Adipocyte (in vitro differentiated cells): ENCODE results near the gene VSIG4.

Experiments used
- DNase-seq: peaks from one replicate; pipeline ENCODE4 v3.0.0-alpha.2; 2015; ENCODE audit warnings: low read depth
- H3K27me3 ChIP-seq: replicated peaks from 2 replicates; pipeline ENCODE4 v1.7.0; 2013; ENCODE audit warnings: mild to moderate bottlenecking, low read length, moderate library complexity; ENCODE audit not compliant: control insufficient read depth, insufficient read depth
- H3K36me3 ChIP-seq: 2 replicates; pipeline ENCODE4 v1.7.0; 2013; ENCODE audit warnings: low read length, mild to moderate bottlenecking, moderate library complexity; ENCODE audit not compliant: control insufficient read depth, insufficient read depth, severe bottlenecking
- H3K4me1 ChIP-seq: 2 replicates; pipeline ENCODE4 v1.7.0; 2013; ENCODE audit warnings: mild to moderate bottlenecking, low read length, moderate library complexity; ENCODE audit not compliant: control insufficient read depth, insufficient read depth
- H3K4me3 ChIP-seq: 2 replicates; pipeline ENCODE4 v1.7.0; 2013; ENCODE audit warnings: mild to moderate bottlenecking, low read length, moderate library complexity
- H3K9ac ChIP-seq: 2 replicates; pipeline ENCODE4 v1.7.0; 2013; ENCODE audit warnings: mild to moderate bottlenecking, low read length, moderate library complexity
- H3K9me3 ChIP-seq: 2 replicates; pipeline ENCODE4 v1.7.0; 2013; ENCODE audit warnings: mild to moderate bottlenecking, low read length, moderate library complexity; ENCODE audit not compliant: control insufficient read depth

VSIG4 gene

DNA sequence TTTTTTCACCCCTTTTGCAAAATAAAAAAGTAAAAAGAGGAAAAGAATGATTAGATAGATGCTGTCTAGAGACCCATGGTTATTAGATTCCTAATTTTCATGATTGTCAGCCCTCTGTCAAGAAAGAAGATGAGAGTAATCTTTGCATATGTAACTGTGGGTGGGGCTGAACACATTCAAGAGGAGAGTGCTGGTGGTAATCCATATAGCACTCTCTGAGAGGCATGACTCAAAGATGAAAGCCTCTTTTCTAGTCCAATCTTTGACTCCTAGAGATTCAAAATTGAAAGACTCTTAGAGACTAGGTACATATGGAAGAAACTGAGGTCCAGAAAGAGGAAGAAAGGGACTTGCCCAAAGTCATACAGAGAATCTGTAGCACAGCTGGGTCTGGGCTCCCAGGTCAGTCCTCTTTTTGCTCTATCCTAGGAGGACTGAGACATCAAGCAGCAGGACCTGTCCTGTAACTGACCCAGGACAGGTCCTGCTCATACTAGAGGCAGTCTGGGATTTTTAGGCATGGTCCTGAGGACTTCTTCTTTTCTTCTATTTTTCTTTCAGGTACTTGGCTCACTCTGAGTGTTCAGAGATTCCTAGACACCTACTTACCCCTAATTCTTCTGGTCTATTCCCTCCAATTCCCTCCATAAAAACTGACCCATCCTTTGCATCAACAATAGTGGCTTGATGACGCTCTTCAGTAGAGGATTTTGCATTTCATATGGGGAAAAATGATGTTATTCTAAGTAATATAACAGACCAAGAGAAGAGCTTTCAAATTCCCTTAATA is 23.8 kb downstream of the VSIG4 start:
- Histone ChIP-seq H3K4me3 (no peak overlapping the region), H3K27me3 (peaks cover 58% of the 10 kb centered on the region), H3K36me3 (no peaks in the 10 kb centered on the region), H3K4me1 (no peaks in the 10 kb centered on the region), H3K9ac (no peak overlapping the region), H3K9me3 (peaks cover 4% of the 10 kb centered on the region)
- no peak for DNase-seq

DNA sequence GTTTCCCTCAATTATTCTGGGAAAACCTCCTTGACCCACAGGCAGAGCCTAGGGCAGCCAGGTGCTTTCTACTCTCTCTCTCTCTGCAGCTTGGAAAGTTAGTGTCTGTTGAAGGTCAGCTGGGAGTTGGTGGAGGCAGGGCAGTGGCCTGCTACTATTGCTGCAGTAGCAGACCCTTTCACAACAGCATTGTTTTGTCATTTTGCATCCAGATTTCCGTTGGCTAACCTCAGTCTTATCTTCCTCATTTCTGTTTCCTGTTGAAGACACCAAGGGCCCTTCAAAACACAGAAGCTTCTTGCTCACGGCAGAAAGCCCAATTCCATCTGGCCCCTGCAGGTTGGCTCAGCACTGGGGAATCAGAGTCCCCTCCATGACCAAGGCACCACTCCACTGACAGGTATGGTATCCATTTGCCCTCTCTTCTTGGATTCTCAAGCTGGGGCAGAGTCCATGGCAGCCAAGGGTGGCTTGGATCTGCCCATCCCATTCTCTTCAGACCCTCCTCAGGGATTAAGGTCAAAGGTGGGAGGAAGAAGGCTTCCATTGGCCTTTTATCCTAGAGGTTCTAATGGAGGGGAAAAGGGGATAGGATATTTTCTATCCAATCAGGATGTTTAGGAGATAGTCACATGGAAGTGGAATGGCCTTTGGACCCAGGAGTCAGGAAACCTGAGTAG is 24.6 kb downstream of the VSIG4 start:
- Histone ChIP-seq H3K9ac (no peak overlapping the region), H3K4me3 (no peak overlapping the region), H3K36me3 (no peaks in the 10 kb centered on the region), H3K4me1 (no peaks in the 10 kb centered on the region), H3K27me3 (peaks cover 53% of the 10 kb centered on the region), H3K9me3 (peaks cover 4% of the 10 kb centered on the region)
- no peak for DNase-seq

DNA sequence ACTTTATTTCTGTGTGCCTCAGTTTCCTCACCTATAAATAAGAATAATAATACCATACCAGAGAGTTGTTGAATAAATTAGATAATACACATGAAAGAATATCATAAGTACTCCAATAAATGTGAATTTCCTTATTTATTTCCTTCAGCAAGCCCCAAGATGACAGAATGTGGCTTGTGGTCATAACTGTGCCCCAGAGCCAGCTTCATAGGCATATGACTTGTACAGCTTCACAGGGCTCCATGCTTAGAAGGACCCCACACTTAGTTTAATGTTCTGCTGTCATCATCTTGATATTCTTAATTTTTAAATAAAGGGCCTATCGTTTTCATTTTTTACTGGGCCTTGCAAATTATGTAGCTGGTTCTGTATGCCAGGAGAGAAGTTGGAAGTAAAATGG is 25.3 kb downstream of the VSIG4 start:
- H3K9me3 ChIP-seq: peaks cover 4% of the 10 kb centered on the region
- no peak for DNase-seq
- H3K27me3 ChIP-seq: peaks cover 49% of the 10 kb centered on the region
- no peak overlapping the region for H3K9ac ChIP-seq
- H3K4me3 ChIP-seq: no peak overlapping the region
- H3K4me1 ChIP-seq: no peaks in the 10 kb centered on the region
- no peaks in the 10 kb centered on the region for H3K36me3 ChIP-seq

DNA sequence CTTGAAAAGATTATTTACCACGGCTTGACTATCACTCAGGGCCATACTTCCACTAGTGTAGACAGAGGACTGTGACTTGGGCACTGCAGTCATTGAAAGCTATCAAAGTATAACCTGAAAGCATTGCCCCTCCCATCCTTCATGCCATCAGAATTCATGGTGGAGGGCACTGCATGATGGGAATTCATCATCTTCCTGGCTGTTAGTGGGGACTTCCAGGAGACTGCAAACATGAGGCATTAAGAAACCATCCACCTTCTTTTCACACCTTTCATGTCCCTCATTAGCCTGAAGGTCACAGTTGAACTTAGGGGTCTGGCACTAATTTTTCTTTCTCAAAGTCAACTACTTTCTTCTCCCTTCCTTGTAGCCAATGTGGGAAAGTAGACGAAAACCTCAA is 25.8 kb downstream of the VSIG4 start:
- Histone ChIP-seq H3K36me3 (no peaks in the 10 kb centered on the region), H3K4me1 (no peaks in the 10 kb centered on the region), H3K4me3 (no peak overlapping the region), H3K9me3 (peaks cover 4% of the 10 kb centered on the region), H3K9ac (no peak overlapping the region), H3K27me3 (peaks cover 49% of the 10 kb centered on the region)
- DNase-seq: no peak

DNA sequence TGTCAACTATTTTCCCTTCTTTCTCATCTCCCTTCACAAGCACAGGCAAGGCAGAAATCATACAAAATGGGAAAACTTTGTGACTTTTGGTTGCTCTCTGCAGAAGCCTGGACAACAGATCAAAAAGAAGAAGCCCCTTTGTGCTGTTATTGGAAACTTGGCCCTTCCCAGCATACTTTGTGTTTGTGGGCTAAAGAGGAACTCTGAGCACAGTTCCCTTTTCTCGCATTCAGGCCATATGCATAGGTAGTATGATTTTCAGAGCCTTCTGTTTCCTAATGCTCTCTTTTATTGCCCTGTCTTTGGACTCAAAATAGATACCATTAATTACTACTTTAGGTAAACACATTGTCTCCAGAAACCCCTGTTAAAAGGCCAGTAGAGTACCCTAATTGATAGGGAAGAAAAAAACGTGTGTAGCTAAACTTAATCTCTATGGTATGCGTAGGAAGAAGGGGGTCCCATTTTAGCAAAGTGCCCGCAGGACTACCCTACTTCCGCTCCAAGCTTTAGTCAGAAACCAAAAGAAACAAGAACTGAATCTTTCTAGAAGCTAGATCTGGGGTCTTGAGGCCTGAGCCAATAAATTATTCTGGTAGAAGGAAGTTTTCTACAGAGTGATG is 26.6 kb downstream of the VSIG4 start:
- no peak overlapping the region for H3K9ac ChIP-seq
- DNase-seq: no peak
- H3K4me3 ChIP-seq: no peak overlapping the region
- H3K9me3 ChIP-seq: peaks cover 4% of the 10 kb centered on the region
- peaks cover 46% of the 10 kb centered on the region for H3K27me3 ChIP-seq
- H3K36me3 ChIP-seq: no peaks in the 10 kb centered on the region
- no peaks in the 10 kb centered on the region for H3K4me1 ChIP-seq

DNA sequence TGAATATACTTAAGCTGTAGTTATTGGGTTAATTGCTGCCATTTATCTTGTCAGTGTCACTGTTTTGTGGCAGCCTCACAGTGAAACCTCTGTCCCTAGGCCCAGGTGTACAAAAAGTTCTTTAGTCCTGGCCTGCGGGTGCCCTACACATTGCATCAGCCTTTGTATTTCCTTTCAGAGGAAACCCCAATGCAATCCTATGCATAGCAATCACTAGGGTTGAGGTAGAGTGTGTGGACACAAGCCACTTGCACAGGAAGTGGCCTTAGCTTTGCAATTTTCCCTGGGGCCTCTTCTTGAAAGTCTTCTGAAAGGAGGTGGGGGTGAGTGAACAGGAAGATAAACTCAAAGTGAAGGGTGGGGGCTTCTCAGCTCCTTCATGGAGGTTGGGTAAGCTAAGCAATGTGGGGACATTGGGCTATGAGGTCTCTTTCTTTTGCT is 27.8 kb downstream of the VSIG4 start:
- H3K4me3 ChIP-seq: no peak overlapping the region
- H3K9me3 ChIP-seq: peaks cover 4% of the 10 kb centered on the region
- H3K9ac ChIP-seq: no peak overlapping the region
- no peak for DNase-seq
- H3K27me3 ChIP-seq: peaks cover 37% of the 10 kb centered on the region
- no peaks in the 10 kb centered on the region for H3K4me1 ChIP-seq
- no peaks in the 10 kb centered on the region for H3K36me3 ChIP-seq

DNA sequence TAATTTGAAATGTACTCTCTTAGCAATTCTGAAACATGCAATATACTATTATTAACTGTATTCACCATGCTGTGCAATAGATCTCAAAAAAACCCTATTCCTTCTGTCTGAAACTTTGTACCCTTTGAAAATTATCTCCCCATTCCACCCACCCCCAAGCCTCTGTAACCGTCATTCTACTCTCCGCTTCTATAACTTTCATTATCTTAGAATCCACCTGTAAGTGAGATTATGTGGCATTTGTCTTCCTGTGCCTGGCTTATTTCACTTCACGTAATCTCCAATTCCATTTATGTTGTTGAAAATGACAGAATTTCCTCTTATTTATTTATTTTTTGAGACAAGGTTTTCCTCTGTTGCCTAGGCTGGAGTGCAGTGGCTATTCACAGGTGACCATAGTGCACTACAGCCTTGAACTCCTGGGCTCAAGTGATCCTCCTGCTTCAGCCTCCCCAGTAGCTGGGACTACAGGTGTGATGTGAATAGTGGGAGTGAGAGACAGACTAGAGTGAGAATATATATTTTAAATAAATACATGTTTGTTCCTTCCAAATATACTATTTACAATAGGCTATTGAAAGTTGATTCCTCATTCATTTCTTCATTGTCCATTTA is 30.5 kb downstream of the VSIG4 start:
- Histone ChIP-seq H3K9ac (no peak overlapping the region), H3K4me3 (no peak overlapping the region)
- no peak for DNase-seq

DNA sequence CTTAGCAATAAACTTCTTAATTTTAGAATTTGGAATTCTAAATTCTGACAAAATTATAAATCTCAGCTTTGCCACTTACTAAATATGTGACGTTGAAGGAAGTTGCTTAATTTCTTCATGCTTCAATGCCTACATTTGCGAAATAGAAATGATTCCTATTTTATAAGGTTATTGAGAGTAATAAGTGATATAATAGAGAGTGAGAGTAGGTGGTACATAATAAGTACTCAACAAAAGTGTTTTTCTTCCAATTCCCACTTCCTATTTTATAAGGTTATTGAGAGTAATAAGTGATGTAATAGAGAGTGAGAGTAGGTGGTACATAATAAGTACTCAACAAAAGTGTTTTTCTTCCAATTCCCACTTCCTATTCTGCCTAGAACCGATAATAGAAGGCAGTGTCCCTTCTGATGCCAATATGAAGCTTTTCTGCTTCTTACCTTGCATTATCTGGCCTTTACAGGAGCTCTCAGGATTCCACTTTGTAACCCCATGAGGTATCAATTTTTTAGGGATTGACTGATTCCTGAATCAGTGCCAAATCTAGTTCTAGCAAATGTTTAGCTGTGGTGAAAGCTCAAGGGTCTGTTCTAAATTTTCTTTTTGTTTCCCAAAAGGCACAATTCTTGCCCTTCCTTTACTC is 31.4 kb downstream of the VSIG4 start:
- Histone ChIP-seq H3K4me1 (no peaks in the 10 kb centered on the region), H3K36me3 (no peaks in the 10 kb centered on the region), H3K4me3 (no peak overlapping the region), H3K27me3 (peaks cover 14% of the 10 kb centered on the region), H3K9me3 (no peaks in the 10 kb centered on the region), H3K9ac (no peak overlapping the region)
- no peak for DNase-seq

More for the DNA sequence above, 30.5 kb downstream of the VSIG4 start:
- H3K4me1 ChIP-seq: no peaks in the 10 kb centered on the region
- H3K36me3 ChIP-seq: no peaks in the 10 kb centered on the region
- peaks cover 23% of the 10 kb centered on the region for H3K27me3 ChIP-seq
- no peaks in the 10 kb centered on the region for H3K9me3 ChIP-seq

DNA sequence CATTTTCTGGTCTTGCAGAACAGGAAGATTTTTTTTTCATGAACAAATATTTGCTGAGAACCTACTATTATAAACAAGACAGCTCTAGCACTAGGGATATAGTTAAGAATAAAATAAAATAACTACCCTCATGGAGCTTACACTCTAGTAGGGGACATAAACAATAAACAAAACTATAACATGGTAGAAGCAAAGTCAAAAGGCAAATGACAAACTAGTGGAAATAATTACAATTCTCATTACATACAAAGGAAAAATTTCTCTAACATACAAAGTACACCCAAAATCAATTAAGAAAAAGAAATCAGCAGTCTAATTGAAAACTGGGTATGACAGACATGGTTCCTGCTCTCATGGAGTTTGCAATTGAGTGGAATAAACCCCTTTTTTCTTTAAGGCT is 32.0 kb downstream of the VSIG4 start:
- H3K4me1 ChIP-seq: no peaks in the 10 kb centered on the region
- no peak overlapping the region for H3K4me3 ChIP-seq
- no peak overlapping the region for H3K9ac ChIP-seq
- peaks cover 9% of the 10 kb centered on the region for H3K27me3 ChIP-seq
- H3K9me3 ChIP-seq: no peaks in the 10 kb centered on the region
- DNase-seq: no peak
- H3K36me3 ChIP-seq: no peaks in the 10 kb centered on the region

DNA sequence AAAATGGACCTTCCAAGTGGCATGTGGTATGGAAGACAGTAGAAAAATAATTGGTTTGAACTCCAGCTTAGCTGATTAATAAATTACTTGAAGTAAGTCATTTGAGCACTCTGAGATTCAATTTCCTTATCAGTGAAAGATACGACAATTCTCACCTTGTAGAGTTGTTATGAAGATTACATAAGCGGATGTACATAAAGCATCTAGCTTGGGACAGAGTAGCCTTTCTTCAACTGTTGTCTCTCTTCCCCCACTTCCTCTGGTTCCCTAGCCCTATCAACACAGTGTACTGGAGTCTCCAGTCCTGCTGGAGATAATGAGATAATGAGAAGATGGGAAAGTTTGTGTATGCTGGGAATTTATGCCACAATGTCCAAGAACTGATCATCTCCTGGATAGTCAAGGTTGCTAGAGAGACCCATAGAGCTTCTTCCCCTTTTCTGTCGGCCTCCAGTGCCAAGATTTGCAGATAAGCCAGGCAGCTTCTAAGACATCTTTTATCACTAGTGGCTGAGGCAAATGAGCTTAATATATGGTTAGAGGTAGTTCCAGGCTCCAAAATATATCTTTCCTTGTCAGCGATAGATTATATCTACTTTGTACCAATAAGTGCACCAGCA is 33.9 kb downstream of the VSIG4 start:
- no peak for DNase-seq
- H3K9me3 ChIP-seq: no peaks in the 10 kb centered on the region
- H3K4me1 ChIP-seq: no peaks in the 10 kb centered on the region
- no peak overlapping the region for H3K4me3 ChIP-seq
- no peak overlapping the region for H3K9ac ChIP-seq
- no peaks in the 10 kb centered on the region for H3K36me3 ChIP-seq
- H3K27me3 ChIP-seq: peaks cover 11% of the 10 kb centered on the region
